Measurements from ENCODE around the gene GP2. TPM values are rescaled to one million over a fixed set of nuclear protein-coding genes. Genes with fewer than 3 reads are reported as not detected.

Gene GP2
- not detected in 2 replicates for total RNA-seq

DNA sequence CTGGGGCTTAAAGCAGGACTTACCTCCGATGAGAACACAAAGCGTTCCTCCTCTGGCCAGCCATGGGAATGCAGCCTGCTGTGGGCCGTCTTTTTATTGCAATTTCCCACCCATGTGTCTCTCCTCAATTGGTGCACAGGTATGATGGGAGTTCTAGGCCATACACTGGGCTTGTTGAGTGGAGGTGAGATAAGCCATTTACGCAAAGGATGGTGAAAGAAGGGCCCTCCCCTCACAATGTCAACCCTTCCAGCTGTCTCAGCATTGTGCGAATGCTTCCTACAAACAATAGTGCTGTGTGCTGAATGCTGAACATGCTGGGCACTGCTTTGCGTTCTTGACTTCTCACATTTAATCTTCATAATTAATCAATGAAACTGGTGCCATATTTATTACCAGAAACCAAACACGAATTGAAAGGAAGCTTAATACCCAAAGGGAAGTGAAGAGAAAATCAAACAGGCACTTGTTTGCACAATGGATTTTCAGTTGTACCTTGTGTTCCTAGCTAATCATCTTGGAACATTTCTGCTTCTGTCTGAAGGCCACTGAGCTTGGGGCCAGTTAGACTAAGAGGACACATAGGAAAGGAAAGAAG is at the start of gene GP2:
Gene GP2 (minus strand): TSS at position 70 of the 598 bp plus-strand sequence. CDS start 1,082 bp downstream, outside the sequence.

GRCh38 chr16:20352615-20353014 is 25.3 kb upstream of the GP2 start, which contains the start of gene UMOD:
Gene UMOD, minus strand, starts transcription at chr16:20352715. Its CDS starts 1,978 bp downstream, at chr16:20350737.

Other genes starting within 250 kb of the GP2 start
- gene UMOD, start 25.2 kb upstream of the GP2 start, total RNA-seq: not detected in 2 replicates
- not detected in 2 replicates for gene PDILT, start 77.2 kb upstream of the GP2 start, total RNA-seq
- gene ACSM5, start 82.0 kb upstream of the GP2 start, total RNA-seq: 1.0 and 1.3 TPM in 2 replicates
- gene ACSM2A, start 124.0 kb upstream of the GP2 start, total RNA-seq: 0.13 TPM in 1 of 2 replicates, not detected in the other
- gene ACSM2B, start 248.9 kb upstream of the GP2 start, total RNA-seq: under 0.01 TPM in 1 of 2 replicates, not detected in the other